Subcutaneous adipose tissue (tissue), 4 donors: ENCODE measurements around the gene ANKS1A. TPM values are rescaled to one million over a fixed set of nuclear protein-coding genes. Genes with fewer than 3 reads are reported as not detected.

Experiments
- total RNA-seq, 4 donors: library from RNA; depleted of rRNA; stranded (reverse); fragments of >200 nt; gene quantifications; one replicate each; pipeline ENCODE4 v1.1.0, GENCODE V29; 2016
- TF ChIP-seq, protein P1 (sequence below): fragments of 450-650 bp; IDR thresholded peaks from one replicate; pipeline ENCODE4 v1.5.1; 2016; ENCODE audit warnings: low read depth, mild to moderate bottlenecking, control low read depth, antibody characterized with exemption, moderate library complexity

The ANKS1A gene
- total RNA-seq, 4 donors from 2014 or later = 11.6 to 31.3 (median 19.2) TPM

DNA sequence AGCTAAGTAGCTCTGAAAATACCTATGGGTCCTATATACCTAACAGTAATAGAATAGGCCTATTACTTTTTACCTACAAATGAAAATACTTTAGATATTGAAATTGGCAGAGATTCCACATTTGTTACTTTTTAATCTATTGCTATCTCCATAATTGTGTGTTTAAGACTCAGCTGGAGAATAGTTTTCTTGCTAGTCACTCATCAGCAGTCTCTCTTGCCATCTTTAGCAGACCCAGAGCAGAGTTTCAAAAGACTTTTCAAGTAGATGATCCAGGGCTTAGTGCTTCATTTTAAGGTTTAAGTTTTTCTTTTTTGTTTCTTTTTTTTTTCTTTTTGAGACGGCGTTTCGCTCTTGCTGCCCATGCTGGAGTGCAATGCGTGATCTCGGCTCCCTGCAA, 12.9 kb downstream of the ANKS1A start:
- TF ChIP-seq, protein P1, sequence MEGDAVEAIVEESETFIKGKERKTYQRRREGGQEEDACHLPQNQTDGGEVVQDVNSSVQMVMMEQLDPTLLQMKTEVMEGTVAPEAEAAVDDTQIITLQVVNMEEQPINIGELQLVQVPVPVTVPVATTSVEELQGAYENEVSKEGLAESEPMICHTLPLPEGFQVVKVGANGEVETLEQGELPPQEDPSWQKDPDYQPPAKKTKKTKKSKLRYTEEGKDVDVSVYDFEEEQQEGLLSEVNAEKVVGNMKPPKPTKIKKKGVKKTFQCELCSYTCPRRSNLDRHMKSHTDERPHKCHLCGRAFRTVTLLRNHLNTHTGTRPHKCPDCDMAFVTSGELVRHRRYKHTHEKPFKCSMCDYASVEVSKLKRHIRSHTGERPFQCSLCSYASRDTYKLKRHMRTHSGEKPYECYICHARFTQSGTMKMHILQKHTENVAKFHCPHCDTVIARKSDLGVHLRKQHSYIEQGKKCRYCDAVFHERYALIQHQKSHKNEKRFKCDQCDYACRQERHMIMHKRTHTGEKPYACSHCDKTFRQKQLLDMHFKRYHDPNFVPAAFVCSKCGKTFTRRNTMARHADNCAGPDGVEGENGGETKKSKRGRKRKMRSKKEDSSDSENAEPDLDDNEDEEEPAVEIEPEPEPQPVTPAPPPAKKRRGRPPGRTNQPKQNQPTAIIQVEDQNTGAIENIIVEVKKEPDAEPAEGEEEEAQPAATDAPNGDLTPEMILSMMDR = no peak

- TF ChIP-seq, protein P1 = no peak
Observed at GRCh38 chr6:34904990-34905613, 16.0 kb downstream of the ANKS1A start.

- TF ChIP-seq, protein P1 = no peak
Observed at GRCh38 chr6:34906826-34907225, 17.8 kb downstream of the ANKS1A start.

- TF ChIP-seq, protein P1 = no peak
Observed at GRCh38 chr6:34908194-34908593, 19.1 kb downstream of the ANKS1A start.

GRCh38 chr6:34909320-34909883, 20.3 kb downstream of the ANKS1A start:
- TF ChIP-seq, protein P1 = no peak

DNA sequence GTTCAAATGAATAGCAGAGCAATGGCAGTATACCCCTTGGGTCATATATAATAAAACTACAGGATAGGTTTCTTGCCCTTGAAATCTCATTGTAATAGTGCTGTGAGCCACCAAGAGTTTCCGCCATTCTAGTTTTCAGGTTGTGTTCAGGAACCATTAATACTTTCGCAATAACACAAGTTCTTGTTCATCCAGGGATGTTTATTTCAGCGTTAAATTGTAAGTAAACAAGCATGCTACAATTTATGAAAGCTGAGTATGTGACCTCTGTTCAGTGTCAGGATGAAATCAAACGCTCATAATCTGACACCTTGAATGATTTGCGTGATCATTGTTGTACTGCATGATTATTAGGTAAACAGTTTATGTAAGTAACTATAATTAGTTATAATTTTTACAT, 22.8 kb downstream of the ANKS1A start:
- TF ChIP-seq, protein P1 = no peak

- TF ChIP-seq, protein P1 = no peak
Observed at GRCh38 chr6:34912715-34913464, 23.8 kb downstream of the ANKS1A start.
